Measurements from ENCODE around the gene ATF7.

DNA sequence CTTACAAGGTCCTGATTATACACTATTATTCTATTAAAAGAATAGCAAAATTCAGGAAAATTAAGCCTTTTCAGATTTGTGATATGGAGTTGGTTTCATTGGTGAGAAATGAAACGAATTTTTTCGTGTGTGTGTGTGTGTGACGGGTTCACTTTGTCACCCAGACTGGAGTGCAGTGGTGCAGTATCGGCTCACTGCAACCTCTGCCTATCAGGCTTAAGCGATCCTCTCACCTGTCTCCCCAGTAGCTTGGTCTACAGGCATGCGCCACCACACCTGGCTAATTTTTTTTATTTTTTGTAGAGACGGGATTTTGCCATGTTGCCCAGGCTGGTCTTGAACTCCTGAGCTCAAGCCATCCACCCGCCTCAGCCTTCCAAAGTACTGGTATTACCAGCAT, 164.6 kb downstream of the ATF7 start:
- TF ChIP-seq CTCF (IDR thresholded peaks at IDR 0.05): no peak
- TF ChIP-seq POLR2A (IDR thresholded peaks at IDR 0.05): no peak
